GM12875 (cell line): ENCODE results near the gene FERMT2.

Experiments
- H3K4me3 ChIP-seq: one replicate; pipeline ENCODE4 v1.5.1; 2011; ENCODE audit warnings: low read depth, low read length, control low read depth
- TF ChIP-seq, protein P1 (sequence below): IDR thresholded peaks from 2 replicates; pipeline ENCODE4 v1.5.1; 2011; ENCODE audit warnings: low read depth, mild to moderate bottlenecking, control low read depth, inconsistent platforms, low read length, moderate library complexity, borderline replicate concordance; ENCODE audit not compliant: insufficient read depth

The FERMT2 gene

DNA sequence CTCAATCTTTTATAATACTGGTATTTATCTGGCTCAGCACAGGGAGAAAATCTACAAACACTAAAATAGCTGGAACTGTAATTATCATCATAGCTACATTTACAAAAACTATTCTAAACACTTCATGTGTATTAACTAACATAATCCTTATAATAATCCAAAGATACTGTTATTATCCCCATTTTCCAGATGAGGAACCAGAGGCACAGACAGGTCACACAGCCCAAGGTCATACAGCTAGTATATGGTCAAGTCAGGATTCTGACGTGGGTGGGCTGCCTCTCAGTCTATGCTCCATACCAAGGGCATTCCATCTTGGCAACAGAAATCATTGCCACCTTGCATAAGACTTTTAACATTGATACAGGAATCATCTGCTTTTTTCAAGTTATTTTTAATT, 11.4 kb downstream of the FERMT2 start:
- TF ChIP-seq, protein P1, sequence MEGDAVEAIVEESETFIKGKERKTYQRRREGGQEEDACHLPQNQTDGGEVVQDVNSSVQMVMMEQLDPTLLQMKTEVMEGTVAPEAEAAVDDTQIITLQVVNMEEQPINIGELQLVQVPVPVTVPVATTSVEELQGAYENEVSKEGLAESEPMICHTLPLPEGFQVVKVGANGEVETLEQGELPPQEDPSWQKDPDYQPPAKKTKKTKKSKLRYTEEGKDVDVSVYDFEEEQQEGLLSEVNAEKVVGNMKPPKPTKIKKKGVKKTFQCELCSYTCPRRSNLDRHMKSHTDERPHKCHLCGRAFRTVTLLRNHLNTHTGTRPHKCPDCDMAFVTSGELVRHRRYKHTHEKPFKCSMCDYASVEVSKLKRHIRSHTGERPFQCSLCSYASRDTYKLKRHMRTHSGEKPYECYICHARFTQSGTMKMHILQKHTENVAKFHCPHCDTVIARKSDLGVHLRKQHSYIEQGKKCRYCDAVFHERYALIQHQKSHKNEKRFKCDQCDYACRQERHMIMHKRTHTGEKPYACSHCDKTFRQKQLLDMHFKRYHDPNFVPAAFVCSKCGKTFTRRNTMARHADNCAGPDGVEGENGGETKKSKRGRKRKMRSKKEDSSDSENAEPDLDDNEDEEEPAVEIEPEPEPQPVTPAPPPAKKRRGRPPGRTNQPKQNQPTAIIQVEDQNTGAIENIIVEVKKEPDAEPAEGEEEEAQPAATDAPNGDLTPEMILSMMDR, result no peak
- no peak overlapping the region for H3K4me3 ChIP-seq

DNA sequence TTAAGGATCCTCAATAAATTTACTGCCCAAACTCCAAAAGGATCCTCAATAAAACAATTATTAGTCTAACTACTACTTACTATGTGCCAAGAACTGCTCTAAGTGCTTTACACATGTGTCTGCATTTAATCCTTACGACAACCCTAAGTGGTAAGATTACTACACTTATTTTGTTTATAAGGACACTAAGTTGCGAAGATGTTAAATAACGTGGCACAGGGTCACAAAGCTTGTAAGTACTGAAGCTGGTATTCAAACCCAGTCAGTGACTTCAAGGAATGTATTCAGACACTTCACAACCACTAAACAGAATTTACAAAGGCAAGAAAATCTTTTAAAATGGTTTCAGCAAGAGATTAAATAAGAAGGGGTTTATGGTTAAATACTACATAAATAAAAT, 13.0 kb downstream of the FERMT2 start:
- no peak overlapping the region for H3K4me3 ChIP-seq
- TF ChIP-seq, protein P1, result no peak

DNA sequence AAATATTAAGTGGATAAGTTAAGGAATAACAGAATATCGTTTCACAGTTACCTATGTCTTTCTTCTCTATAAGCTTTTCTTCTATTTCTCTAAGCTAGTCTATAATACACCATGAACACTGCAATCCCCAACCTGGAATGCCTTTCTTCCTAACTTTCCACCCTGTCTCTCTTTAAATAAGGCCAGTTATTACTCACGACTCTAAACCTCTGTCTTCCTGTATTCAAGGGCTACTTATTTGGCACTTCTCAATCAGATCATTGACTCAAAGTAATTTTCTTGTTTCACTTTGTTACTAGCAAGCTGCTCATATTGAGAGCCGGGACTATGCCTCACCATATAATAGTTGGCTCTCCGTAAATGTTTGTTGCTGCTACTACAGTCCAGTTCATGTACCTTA, 13.5 kb downstream of the FERMT2 start:
- no peak overlapping the region for H3K4me3 ChIP-seq
- TF ChIP-seq, protein P1, result no peak

DNA sequence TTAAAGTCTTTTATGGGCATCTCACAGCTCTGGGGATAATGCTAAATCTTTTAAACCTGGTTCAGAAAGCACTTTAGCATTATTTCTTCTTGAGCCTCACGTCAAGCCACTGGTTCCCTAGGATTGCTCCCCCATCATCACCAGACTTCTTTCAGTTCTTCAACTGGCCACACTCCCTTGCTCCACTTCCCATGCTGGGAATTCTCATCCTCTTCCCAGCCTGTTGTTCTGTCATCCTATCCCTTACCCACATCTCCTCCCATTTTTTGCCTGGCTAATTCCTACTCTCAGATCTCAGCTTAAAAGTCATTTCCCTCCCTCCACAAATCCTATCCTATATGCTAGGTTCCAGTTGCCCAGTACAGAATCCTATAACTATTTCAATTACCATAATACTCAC, 14.4 kb downstream of the FERMT2 start:
- TF ChIP-seq, protein P1, result no peak
- H3K4me3 ChIP-seq, result no peak overlapping the region

DNA sequence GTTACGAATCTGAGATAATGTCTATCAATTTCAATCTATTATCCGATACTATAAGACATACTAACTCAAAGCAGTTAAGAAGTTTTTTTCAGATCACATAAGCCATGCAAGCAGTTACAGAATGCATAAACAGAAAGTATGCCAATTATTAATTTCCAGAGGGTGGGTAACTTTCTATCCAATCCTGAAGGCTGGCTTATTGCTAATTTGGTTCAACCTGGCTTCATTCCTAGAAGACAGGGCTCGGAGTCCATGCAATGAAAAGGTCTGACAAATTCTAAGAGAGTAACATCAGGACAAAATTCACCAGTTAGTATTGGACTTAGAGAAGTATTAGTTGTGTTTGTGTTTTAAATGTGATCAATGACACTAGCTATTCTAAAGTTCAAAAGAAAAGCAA, 15.0 kb downstream of the FERMT2 start:
- H3K4me3 ChIP-seq, result no peak overlapping the region
- TF ChIP-seq, protein P1, result no peak

DNA sequence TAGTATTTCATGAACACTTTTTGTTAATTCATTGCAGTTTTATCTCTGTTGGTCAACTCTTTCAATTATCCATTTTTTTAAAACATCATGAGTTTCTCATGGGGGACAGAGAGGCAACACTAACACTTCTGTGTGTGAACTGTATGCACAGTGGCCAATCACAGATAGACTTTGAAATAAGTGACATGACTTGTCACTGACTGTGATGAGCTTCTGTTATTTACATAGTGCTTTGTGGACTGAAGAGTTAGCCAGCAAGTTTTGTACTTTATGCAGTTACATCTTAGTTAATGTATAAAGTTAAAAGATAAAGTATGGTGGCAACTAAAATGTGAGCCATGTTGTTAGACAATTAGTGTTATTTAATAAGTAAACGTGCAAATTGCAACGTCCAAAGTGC, 16.1 kb downstream of the FERMT2 start:
- no peak overlapping the region for H3K4me3 ChIP-seq
- TF ChIP-seq, protein P1, result no peak

DNA sequence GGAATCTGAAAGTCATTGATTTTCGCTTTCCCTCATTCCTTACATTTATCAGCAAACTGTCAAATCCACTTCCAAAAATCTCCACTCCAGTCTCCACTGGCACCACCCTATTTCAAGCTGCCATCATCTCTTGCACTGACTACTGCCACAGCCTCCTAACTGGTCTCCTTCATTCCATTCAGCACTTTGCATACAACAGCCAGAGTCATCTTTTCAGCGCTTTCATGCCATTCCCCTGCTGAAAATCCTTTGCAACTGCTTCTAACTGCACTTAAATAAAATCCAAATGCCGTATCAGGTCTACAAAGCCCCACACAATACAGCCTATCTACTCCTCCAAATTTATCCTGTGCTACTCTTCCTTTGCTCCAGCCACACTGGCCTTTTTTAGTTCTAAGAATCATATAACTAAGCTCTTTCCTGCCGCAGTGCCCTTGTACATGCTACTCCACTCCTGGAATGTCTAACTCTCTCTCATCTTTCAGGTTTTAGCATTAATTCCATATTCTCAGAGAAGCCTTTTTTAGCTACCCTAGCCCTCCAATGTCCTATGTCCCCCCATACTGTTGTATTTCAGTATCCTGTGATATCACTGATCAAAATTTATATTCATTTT, 21.6 kb downstream of the FERMT2 start:
- TF ChIP-seq, protein P1, result no peak
- H3K4me3 ChIP-seq, result no peak overlapping the region
